Mucosa of gallbladder (tissue), 1 donor: ENCODE measurements around the gene RNH1. TPM values are rescaled to one million over a fixed set of nuclear protein-coding genes. Genes with fewer than 3 reads are reported as not detected.
"Not testable (repeated sequence)": the region's sequence is repeated elsewhere in the genome, so short reads cannot be mapped to it uniquely, and the experiment has no call there.

Experiments
- DNase-seq: peaks from one replicate; pipeline ENCODE4 v3.0.0-alpha.2; 2020; ENCODE audit warnings: low spot score
- total RNA-seq: library from RNA; stranded (reverse); gene quantifications from one replicate; pipeline ENCODE4 v1.2.1, GENCODE V29; 2021
- donor health status: DM: no; HTN: no; CAD: no.

The RNH1 gene
- total RNA-seq, 1 donor from 2014 or later, result 156 TPM

DNA sequence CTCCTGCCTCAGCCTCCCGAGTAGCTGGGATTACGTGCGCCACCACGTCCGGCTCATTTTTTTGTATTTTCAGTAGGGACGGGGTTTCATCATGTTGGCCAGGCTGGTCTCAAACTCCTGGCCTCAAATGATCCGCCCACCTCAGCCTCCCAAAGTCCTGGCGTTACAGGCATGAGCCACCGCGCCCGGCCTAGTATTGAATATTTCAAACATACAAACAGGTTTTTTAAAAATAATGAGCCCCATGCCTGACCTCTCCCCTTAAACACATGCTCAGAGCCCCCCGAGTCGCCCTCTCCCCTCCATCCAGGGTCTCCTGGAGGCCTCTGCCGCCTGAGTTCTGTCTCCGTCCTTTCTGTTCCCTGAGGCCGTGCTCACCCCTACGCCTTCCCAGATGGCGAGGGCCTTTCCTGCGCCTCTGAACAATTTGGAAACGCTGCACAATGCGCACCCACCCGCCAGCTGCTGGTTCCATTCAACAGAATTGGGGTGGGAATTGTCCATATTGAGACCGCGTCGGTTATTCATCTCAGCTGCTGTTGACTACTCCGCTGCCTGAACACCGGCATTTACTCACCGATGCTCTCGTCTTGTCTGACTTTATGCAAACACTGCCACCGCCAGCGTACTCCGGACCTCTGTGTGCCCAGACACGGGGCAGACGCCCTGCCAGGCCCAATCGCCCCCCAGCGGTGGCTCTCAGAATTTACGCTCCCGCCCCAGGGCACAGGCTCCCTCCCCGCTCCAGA lies 13.6 kb upstream of the RNH1 start:
- DNase-seq, result no peak

- peak; percentile 83 for DNase-seq
Observed at GRCh38 chr11:518463-519202, 11.6 kb upstream of the RNH1 start.

DNA sequence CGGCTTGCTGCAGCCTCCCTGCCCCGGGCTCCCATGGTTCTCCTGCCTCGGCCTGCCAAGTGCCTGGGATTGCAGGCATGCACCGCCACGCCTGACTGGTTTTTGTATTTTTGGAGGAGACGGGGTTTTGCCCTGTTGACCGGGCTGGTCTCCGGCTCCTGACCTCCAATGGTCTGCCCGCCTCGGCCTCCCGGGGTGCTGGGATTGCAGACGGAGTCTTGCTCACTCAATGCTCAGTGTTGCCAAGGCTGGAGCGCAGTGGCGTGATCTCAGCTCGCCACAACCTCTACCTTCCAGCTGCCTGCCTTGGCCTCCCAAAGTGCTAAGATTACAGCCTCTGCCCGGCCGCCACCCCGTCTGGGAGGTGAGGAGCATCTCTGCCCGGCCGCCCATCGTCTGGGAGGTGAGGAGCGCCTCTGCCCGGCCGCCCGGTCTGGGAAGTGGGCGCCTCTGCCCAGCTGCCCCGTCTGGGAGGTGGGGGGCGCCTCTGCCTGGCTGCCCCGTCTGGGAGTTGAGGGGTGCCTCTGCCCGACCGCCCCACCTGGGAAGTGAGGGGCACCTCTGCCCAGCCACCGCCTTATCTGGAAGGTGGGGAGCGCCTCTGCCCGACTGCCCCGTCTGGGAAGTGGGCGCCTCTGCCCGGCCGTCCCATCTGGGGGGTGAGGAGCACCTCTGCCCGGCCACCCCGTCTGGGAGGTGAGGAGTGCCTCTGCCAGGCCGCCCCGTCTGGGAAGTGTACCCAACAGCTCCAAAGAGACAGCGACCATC lies 10.1 kb upstream of the RNH1 start:
- not testable (repeated sequence) for DNase-seq

DNA sequence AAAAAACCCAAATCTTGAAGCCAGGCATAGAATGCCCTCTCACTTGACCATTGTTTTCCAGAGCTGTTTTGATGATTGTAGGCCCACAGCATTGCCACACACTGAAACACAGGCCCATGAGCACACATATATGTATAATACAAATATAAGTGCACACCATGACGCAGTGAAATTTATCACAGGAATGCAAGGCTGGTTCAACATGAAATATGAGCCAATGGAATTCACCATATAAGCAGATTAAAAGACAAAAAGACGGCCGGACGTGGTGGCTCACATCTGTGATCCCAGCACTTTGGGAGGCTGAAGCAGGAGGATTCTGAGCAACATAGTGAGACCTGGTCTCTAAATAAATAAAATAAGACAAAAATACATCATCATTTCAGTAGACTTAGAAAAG lies 9.4 kb upstream of the RNH1 start:
- no peak for DNase-seq

DNA sequence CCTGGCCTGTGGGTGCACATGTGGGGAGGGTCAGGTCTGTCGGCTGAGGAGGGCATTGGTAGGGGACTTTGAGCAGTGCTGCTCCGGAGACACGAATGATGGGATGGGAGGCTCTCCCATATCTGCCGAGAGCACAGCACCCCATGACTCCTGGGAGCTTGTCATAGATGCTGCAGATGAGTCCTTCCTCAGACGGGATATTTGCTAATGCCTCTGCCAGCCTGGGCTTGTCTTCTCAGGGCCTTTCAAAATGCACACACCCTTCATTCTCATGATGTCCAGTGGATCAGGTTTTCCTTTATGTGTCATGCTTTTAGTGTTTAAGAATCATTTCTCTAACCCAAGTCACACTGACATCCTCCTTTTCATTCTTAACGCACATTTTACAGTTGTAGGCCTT lies 8.1 kb upstream of the RNH1 start:
- DNase-seq, result no peak

DNA sequence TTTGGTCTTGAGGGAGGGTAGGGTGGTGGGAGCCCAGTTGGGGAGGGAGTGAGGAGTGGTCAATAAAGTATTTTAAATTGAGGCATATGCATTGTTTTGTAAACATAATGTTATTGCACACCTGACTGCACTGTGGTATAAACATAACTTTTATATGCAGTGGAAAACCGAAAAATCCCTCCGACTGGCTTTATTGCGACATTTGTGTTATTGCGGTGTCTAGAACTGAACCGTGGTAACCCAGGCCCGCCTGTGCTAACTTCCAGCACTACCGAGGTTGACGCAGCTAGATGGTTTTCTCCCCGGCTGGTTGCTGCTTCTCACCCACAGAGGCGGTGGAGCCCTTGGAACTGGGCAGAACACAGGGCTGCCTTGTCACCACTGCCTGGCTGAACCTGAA lies 7.6 kb upstream of the RNH1 start:
- no peak for DNase-seq

- DNase-seq, result no peak
Observed at GRCh38 chr11:512761-513595, 5.9 kb upstream of the RNH1 start.

DNA sequence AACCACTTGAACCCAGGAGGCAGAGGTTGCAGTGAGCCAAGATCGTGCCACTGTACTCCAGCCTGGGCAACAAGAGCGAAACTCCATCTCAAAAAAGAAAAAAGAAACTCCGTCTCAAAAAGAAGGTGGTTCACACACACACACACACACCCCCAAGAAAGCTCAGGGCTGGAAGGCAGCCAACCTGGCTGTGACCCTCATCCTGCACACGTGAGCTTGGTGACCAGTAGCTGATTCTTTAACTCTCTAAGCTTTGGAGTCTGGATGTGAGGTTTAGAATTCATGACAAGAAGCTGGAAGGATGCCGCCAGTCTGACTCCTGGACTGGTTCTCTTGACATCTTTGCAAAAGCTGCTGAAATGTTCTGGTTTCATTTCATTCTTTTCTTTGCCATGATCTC lies 1.9 kb upstream of the RNH1 start:
- no peak for DNase-seq

DNA sequence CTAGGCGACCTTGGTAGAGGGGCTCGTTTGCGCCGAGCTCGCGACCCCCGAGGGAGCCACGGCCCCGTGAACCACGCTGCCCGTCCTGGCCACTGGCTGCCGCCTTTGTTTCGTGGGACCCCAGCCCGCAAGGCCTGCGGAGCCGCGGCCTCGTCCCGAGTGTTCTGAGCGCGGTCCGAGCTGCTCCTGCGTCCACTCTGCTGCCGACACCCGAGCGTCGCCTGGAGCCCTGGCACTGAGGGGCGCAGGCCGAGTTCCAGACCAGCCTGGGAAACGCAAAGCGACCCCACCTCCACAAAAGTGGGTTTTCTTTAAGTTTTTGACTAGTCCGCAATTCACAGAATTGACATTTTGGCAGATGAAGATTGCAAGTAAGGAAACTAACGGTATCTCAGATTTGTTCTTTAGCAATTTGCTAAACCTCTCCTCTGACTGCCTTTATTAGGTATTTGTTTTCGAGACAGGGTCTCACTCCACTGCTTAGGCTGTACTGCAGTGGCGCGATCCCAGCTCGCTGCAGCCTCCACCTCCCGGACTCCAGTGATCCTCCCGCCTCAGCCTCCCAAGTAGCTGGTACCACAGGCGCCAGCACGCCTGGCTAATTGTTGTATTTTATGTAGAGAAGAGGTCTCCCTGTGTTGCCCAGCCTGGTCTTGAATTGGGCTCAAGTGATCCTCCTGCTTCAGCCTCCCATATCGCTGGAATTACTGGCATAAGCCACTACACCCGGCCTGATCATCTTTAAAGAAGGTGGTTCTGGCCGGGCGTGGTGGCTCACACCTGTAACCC lies 879 bp upstream of the RNH1 start:
- no peak for DNase-seq

DNA sequence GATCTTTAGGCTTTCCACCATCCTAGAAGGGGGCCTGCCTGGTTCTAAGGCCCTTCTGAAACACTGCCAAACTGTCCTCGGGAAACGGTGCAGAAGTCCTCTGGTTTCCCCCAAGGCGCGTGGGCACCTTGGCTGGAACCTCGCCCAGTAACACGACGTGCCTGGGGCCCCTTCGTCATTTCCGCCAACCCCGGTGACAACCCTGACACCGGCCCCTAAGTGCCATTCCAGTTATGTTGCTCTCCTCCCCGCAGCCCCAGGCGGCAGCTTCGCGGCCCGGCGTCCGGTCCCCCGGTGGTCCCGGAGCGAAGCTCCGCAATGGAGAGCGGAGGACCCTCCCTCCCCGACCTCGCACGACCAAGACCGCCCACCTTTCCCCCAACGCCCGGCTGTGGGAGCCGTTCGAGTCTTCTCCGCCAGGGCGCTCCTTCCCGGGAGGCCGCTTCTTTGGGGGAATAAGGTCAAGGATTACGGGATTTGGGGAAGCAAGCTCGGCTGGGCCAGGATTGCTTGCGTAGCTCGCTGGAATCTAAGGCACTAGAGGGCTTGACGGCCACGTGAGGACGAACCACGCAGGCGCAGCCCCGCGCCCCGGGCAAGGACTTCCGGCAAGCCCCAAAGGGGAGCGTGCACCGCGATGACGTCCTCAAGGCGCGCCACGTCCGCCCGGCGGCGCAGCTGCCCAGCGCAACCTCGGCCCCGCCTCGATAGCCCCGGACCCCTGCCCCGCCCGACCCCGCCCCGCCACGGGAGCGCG lies 626 bp downstream of the RNH1 start:
- DNase-seq, result peak; percentile 98

DNA sequence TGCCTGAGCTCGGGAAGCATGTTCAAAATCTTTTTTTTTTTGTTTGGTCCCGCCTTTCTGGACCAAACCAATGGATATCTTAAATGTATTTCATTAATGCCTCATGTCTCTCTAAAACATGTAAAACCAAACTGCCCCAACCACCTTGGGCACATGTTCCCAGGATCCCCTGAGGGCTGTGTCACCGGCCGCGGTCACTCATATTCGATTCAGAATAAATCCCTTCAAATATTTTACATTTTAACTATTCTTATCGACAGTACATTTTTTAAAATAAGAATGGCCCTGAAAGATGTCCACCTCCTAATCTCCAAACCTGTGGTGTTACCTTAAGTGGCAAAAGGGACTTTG lies 2.1 kb downstream of the RNH1 start:
- no peak for DNase-seq

DNA sequence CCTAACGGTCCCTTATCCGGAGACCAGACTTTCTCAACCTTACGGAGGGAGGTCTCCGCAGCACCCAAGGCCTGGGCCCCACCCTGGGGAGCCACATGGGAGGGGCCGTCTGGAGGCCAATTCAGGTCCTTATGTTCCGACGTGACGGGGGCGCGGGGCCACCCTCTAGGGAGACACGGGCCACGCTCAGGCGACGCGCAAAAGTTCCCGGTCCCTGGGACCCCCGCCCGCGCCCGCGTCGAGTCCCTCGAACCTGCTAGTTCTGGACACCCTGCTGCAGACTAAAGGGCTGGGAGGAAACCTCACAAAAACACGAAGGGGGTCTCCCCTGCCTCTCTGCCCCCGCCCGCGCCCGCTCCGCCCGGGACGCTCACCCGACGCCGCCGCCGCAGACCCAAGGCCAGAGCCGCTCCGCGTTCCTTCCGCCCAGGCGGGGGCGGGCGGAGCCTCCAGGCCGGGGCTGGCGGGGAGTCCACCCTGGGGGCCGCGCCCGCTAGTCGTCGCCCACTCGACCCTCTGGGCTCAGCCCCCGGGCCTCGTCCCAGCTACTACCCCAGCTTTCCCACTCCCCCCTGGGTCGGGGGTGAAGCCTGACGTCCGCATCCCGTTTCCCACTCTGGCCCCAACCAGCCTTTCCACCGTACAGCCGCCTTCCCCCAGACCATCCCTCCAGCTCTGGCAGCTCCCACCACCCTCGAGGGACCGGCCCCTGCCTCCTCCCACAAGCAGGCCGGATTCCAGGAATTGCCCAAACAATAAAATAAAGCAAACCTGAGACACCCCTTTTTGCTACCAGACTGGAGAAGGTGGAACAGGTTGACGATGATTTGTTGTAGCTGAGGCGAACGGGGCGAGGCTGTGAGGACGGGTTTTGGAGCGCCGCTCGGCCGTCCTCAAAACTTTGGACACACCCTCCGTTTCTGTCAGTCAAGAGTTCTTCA lies 2.7 kb downstream of the RNH1 start:
- DNase-seq, result no peak

GRCh38 chr11:503179-503981 lies 3.7 kb downstream of the RNH1 start:
- DNase-seq, result no peak

GRCh38 chr11:502288-503178 lies 4.5 kb downstream of the RNH1 start:
- no peak for DNase-seq

DNA sequence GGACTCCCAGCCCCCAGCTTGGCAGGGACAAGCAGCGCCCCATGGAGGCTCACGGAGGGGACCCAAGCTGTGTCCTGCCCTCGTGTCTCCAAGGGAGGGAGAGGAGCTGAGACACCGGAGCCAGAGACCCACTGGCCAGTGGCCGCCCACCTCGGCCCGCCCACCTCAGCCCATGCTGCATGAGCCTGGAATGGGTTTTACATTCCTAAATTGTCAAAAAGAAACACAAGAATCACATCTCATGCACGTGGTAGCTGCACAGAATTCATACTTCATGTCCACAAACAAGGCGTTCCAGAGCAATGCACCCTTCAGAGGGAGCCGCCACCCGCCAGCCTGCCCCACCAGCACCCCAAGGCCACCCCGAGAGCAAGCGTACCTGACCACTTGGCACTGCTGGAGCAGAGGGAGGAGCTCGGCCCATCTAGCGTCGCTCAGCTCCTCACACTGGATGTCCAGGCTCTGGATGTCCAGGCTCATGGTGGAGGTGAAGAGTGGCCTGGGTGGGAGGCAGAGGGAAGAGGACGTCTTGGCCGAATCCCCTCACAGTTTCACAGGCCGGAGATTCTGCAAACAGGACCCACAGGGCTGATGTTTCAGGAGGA lies 5.3 kb downstream of the RNH1 start:
- DNase-seq, result no peak

GRCh38 chr11:501001-501682 lies 5.9 kb downstream of the RNH1 start:
- no peak for DNase-seq
